HG03139 (cell line): ENCODE data around the gene C3AR1.
"Not testable (repeated sequence)": the region's sequence is repeated elsewhere in the genome, so short reads cannot be mapped to it uniquely, and the experiment has no call there.

Experiments used
- ATAC-seq: cut with Tn5 transposase; IDR thresholded peaks from one replicate; pipeline ENCODE4 v1.9.1; 2021; ENCODE audit not compliant: unreplicated experiment

The C3AR1 gene

GRCh38 chr12:8065991-8066594 is at the start of gene C3AR1:
TSS of gene C3AR1 (minus strand) at chr12:8066359. CDS start at chr12:8060185, 6,174 bp downstream.
- peak; percentile 75 for ATAC-seq

- not testable (repeated sequence) for ATAC-seq
Observed at GRCh38 chr12:8113117-8113516, 47.0 kb upstream of the C3AR1 start.

GRCh38 chr12:8108808-8109398 is 42.7 kb upstream of the C3AR1 start:
- no peak for ATAC-seq

- ATAC-seq = no peak
Observed at GRCh38 chr12:8099235-8099634, 33.1 kb upstream of the C3AR1 start.

GRCh38 chr12:8096281-8096915 is 30.2 kb upstream of the C3AR1 start:
- no peak for ATAC-seq

- ATAC-seq = no peak
Observed at GRCh38 chr12:8093291-8093690, 27.1 kb upstream of the C3AR1 start.

- ATAC-seq = no peak
Observed at GRCh38 chr12:8089716-8090115, 23.6 kb upstream of the C3AR1 start.

GRCh38 chr12:8089277-8089676 is 23.1 kb upstream of the C3AR1 start:
- ATAC-seq = not testable (repeated sequence)

- ATAC-seq = no peak
Observed at GRCh38 chr12:8088574-8088973, 22.4 kb upstream of the C3AR1 start.

GRCh38 chr12:8087666-8088065 is 21.5 kb upstream of the C3AR1 start:
- ATAC-seq = no peak

- ATAC-seq = not testable (repeated sequence)
Observed at GRCh38 chr12:8084351-8084750, 18.2 kb upstream of the C3AR1 start.

GRCh38 chr12:8082808-8083100 is 16.6 kb upstream of the C3AR1 start:
- no peak for ATAC-seq

- ATAC-seq = no peak
Observed at GRCh38 chr12:8081251-8081920, 15.2 kb upstream of the C3AR1 start.

- no peak for ATAC-seq
Observed at GRCh38 chr12:8080120-8080519, 14.0 kb upstream of the C3AR1 start.

GRCh38 chr12:8078916-8079315 is 12.8 kb upstream of the C3AR1 start:
- ATAC-seq = no peak

- ATAC-seq = no peak
Observed at GRCh38 chr12:8078398-8078797, 12.2 kb upstream of the C3AR1 start.

GRCh38 chr12:8077207-8077606 is 11.0 kb upstream of the C3AR1 start:
- no peak for ATAC-seq

GRCh38 chr12:8076366-8076765 is 10.2 kb upstream of the C3AR1 start:
- ATAC-seq = no peak

- no peak for ATAC-seq
Observed at GRCh38 chr12:8075935-8076334, 9.8 kb upstream of the C3AR1 start.

GRCh38 chr12:8071820-8072219 is 5.7 kb upstream of the C3AR1 start:
- ATAC-seq = not testable (repeated sequence)

- ATAC-seq = no peak
Observed at GRCh38 chr12:8069582-8069981, 3.4 kb upstream of the C3AR1 start.

- no peak for ATAC-seq
Observed at GRCh38 chr12:8064131-8064530, 2.0 kb downstream of the C3AR1 start.
